Esophagus squamous epithelium (tissue), 5 donors: ENCODE results near the gene IQSEC1. TPM values are rescaled to one million over a fixed set of nuclear protein-coding genes. Genes with fewer than 3 reads are reported as not detected.

Experiments
- DNase-seq: peaks from one replicate; lab custom pipeline; 2025; lab: John Stamatoyannopoulos, UW
- H3K27ac ChIP-seq, 4 donors: fragments of 200-600 bp; sonication (generic); one replicate each; pipeline ENCODE4 v1.5.1; 2016 to 2019; ENCODE audit warnings: mild to moderate bottlenecking in 1 of 4
- H3K27me3 ChIP-seq, 4 donors: fragments of 200-600 bp; sonication (generic); 1 replicate in 3 of 4; 2 replicates in 1 of 4; pipeline versions ENCODE4 v1.5.1 to v1.6.0; 2017 to 2021; ENCODE audit warnings: antibody characterized with exemption in 1 of 4
- H3K36me3 ChIP-seq, 3 donors: fragments of 200-600 bp; sonication (generic); one replicate each; pipeline ENCODE4 v1.5.1; 2016 to 2019
- H3K4me1 ChIP-seq, 3 donors: fragments of 200-600 bp; sonication (generic); one replicate each; pipeline ENCODE4 v1.5.1; 2017 to 2019
- H3K4me3 ChIP-seq, 4 donors: fragments of 200-600 bp; sonication (generic); 1 replicate in 3 of 4; 2 replicates in 1 of 4; pipeline ENCODE4 v1.5.1; 2016 to 2019; ENCODE audit warnings: mild to moderate bottlenecking in 2 of 4, moderate library complexity in 1 of 4
- H3K9me3 ChIP-seq, 3 donors: fragments of 200-600 bp; sonication (generic); one replicate each; pipeline ENCODE4 v1.5.1; 2016 to 2019
- CTCF ChIP-seq, 6 experiments: fragments of 450-650 bp in 4 of 6; fragments of 200-600 bp in 2 of 6; sonication (generic) in 2 of 6; IDR thresholded peaks; one replicate each; pipeline ENCODE4 v1.5.1; 2016 to 2019; ENCODE audit warnings: antibody characterized with exemption in 6 of 6, mild to moderate bottlenecking in 4 of 6, moderate library complexity in 4 of 6
- POLR2A ChIP-seq, 4 donors: fragments of 450-650 bp; IDR thresholded peaks; one replicate each; pipeline ENCODE4 v1.6.1; 2017; ENCODE audit warnings: antibody characterized with exemption in 4 of 4, mild to moderate bottlenecking in 4 of 4, moderate library complexity in 3 of 4
- WGBS, 2 donors: methylation state at CpG; one replicate each; pipeline ENCODE4 v1.1.5; 2018; 5-methylcytosine and 5-hydroxymethylcytosine counted together
- intact Hi-C: fragments of 100-400 bp; cut with DNase I; formaldehyde crosslinking; loops from one replicate; pipeline ENCODE4 v1.15.0; 2022
- total RNA-seq, 4 donors: library from RNA; depleted of rRNA; stranded (reverse); fragments of >200 nt; gene quantifications; one replicate each; pipeline ENCODE4 v1.1.0, GENCODE V29; 2016
- donor health status: DM: yes; HTN: yes; CAD: no.

IQSEC1 gene
- total RNA-seq, 4 donors from 2014 or later = 7.3 to 27.1 (median 10.7) TPM

DNA sequence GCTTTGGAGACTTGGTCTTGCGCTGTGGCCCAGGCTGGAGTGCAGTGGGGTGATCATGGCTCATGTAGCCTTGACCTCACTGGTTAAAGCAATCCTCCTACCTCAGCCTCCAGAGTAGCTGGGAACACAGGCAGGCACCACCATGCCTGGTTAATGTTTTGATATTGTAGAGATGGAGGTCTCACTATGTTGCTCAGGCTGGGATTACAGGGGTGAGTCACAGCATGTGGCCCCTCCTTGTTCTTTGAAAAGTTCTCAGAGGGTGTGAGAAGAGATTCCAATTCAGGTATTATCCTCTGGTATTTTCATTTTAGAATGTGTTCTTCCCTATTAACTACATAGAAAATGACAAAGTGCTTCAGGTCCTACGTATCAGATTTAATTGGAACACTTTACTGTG, 180.0 kb downstream of the IQSEC1 start:
- Histone ChIP-seq H3K4me1 (peaks cover 0 to 37% (median 5%) of the 10 kb centered on the region in 3 donors), H3K27ac (no peak overlapping the region), H3K9me3 (no peaks in the 10 kb centered on the region), H3K27me3 (peaks cover 0 to 24% (median 0%) of the 10 kb centered on the region in 4 donors), H3K36me3 (peaks cover 0 to 1% (median 0%) of the 10 kb centered on the region in 3 donors), H3K4me3 (no peak overlapping the region)
- TF ChIP-seq CTCF (IDR thresholded peaks at IDR 0.05) = no peak
- intact Hi-C loops = no loop called here
- WGBS, 2 donors = 30 to 43% methylated on average over 1 to 2 of the region's 2 CpGs
- DNase-seq = no peak

DNA sequence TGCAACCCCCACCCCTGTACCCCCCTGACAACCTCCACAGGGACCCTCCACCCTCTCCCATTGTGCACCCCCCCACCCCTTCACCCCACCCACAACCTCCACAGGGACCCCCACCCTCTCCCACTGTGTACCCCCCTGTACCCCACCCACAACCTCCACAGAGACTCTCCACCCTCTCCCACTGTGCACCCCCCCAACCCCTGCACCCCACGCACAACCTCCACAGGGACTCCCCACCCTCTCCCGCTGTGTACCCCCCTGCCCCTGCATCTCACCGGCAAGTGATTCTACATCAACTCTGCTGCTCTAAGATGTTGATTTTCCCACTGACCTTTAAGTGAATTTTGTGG, 180.4 kb downstream of the IQSEC1 start:
- 78 to 80% methylated on average over 2 to 3 of the region's 3 CpGs for WGBS, 2 donors
- intact Hi-C loops = no loop called here
- no peak for DNase-seq

GRCh38 chr3:12891985-12892839, 181.0 kb downstream of the IQSEC1 start:
- TF ChIP-seq POLR2A (IDR thresholded peaks at IDR 0.05) (no peak), CTCF (IDR thresholded peaks at IDR 0.05) (peak; percentile 78 to 92 (median 86))
- intact Hi-C loops = no loop called here
- WGBS, 2 donors = 8 to 13% methylated on average over 14 to 15 of the region's 16 CpGs
- H3K9me3 ChIP-seq = no peaks in the 10 kb centered on the region
- H3K36me3 ChIP-seq = no peaks in the 10 kb centered on the region
- no peak for DNase-seq
- H3K4me1 ChIP-seq = peaks cover 0 to 37% (median 5%) of the 10 kb centered on the region in 3 donors
- H3K27me3 ChIP-seq = peaks cover 0 to 34% (median 0%) of the 10 kb centered on the region in 4 donors
- peak overlapping the region in 1 of 4 donors; percentile 1 for H3K27ac ChIP-seq
- peak overlapping the region in 3 of 4 donors; percentile 1 to 51 (median 18) for H3K4me3 ChIP-seq

More for the DNA sequence above, 180.4 kb downstream of the IQSEC1 start:
- H3K4me3 ChIP-seq = no peak overlapping the region
- peaks cover 0 to 37% (median 5%) of the 10 kb centered on the region in 3 donors for H3K4me1 ChIP-seq
- H3K27me3 ChIP-seq = peaks cover 0 to 28% (median 0%) of the 10 kb centered on the region in 4 donors
- H3K36me3 ChIP-seq = no peaks in the 10 kb centered on the region
- H3K9me3 ChIP-seq = no peaks in the 10 kb centered on the region
- TF ChIP-seq POLR2A (IDR thresholded peaks at IDR 0.05) (no peak), CTCF (IDR thresholded peaks at IDR 0.05) (peak in 1 of 6 experiments; percentile 3)
- no peak overlapping the region for H3K27ac ChIP-seq

GRCh38 chr3:12891391-12891984, 181.7 kb downstream of the IQSEC1 start:
- Histone ChIP-seq H3K27me3 (peaks cover 0 to 42% (median 2%) of the 10 kb centered on the region in 4 donors), H3K36me3 (no peaks in the 10 kb centered on the region), H3K9me3 (no peaks in the 10 kb centered on the region), H3K27ac (peak overlapping the region in 1 of 4 donors; percentile 1), H3K4me3 (peak overlapping the region in 3 of 4 donors; percentile 1 to 51 (median 18)), H3K4me1 (peaks cover 0 to 35% (median 5%) of the 10 kb centered on the region in 3 donors)
- 46% methylated on average over 6 to 8 of the region's 9 CpGs for WGBS, 2 donors
- intact Hi-C loops = no loop called here
- TF ChIP-seq CTCF (IDR thresholded peaks at IDR 0.05) (no peak), POLR2A (IDR thresholded peaks at IDR 0.05) (no peak)
- DNase-seq = no peak
